ENCODE data around the gene PLEKHA8.
A peak's percentile ranks its signal among the peaks of the same experiment; 100 is the strongest.

The PLEKHA8 gene

GRCh38 chr7:30023524-30023923 is 4.7 kb upstream of the PLEKHA8 start:
- Histone ChIP-seq H3K9ac (ENCODE audit: low read length) (no peak overlapping the region), H3F3A (ENCODE audit: insufficient read depth, low read length) (peaks cover 21% of the 10 kb centered on the region), H3K4me1 (ENCODE audit: low read length) (peaks cover 27% of the 10 kb centered on the region), H3K9me2 (replicated peaks; ENCODE audit: insufficient read depth, low read length) (no peaks in the 10 kb centered on the region), H3K27me3 (replicated peaks; ENCODE audit: insufficient read depth, low read length) (no peaks in the 10 kb centered on the region), H2AFZ (ENCODE audit: low read length) (no peak overlapping the region), H3K4me2 (ENCODE audit: low read depth, low read length) (no peak overlapping the region), H3K36me3 (replicated peaks; ENCODE audit: insufficient read depth, low read length) (no peaks in the 10 kb centered on the region), H3K4me3 (ENCODE audit: low read length) (no peak overlapping the region), H3K27ac (ENCODE audit: low read length) (no peak overlapping the region), H4K20me1 (ENCODE audit: insufficient read depth, low read length) (no peaks in the 10 kb centered on the region), H3K9me3 (replicated peaks; ENCODE audit: insufficient read depth, low read length) (no peaks in the 10 kb centered on the region), H3K79me2 (ENCODE audit: low read length) (peaks cover 43% of the 10 kb centered on the region)
- no peak for DNase-seq
- TF ChIP-seq CTCF (IDR thresholded peaks at IDR 0.05; ENCODE audit: low read length) (no peak), EZH2phosphoT487 (IDR thresholded peaks at IDR 0.05; ENCODE audit: low read length) (no peak), EZH2 (optimal IDR thresholded peaks at IDR 0.05; ENCODE audit: low read depth, low read length) (no peak)

GRCh38 chr7:30026229-30027064 is 1.8 kb upstream of the PLEKHA8 start, which contains the start of gene FKBP14:
TSS of gene FKBP14 (minus strand) at chr7:30026702. CDS start at chr7:30026508, 194 bp downstream.
- H3K79me2 ChIP-seq (ENCODE audit: low read length), result peaks cover 72% of the 10 kb centered on the region
- peaks cover 29% of the 10 kb centered on the region for H3K4me1 ChIP-seq (ENCODE audit: low read length)
- H3K4me2 ChIP-seq (ENCODE audit: low read depth, low read length), result peak within 1 kb of the TSS; percentile 95
- peak within 1 kb of the TSS; percentile 76 for H3K4me3 ChIP-seq (ENCODE audit: low read length)
- no peaks in the 10 kb centered on the region for H3K9me3 ChIP-seq (replicated peaks; ENCODE audit: insufficient read depth, low read length)
- H3K36me3 ChIP-seq (replicated peaks; ENCODE audit: insufficient read depth, low read length), result no peaks in the 10 kb centered on the region
- peaks cover 26% of the 10 kb centered on the region for H3F3A ChIP-seq (ENCODE audit: insufficient read depth, low read length)
- H3K27me3 ChIP-seq (replicated peaks; ENCODE audit: insufficient read depth, low read length), result no peaks in the 10 kb centered on the region
- H3K9ac ChIP-seq (ENCODE audit: low read length), result peak within 1 kb of the TSS; percentile 72
- peak within 1 kb of the TSS; percentile 73; the same call in 1 of the 2 replicates for H3K27ac ChIP-seq (ENCODE audit: low read length)
- no peaks in the 10 kb centered on the region for H3K9me2 ChIP-seq (replicated peaks; ENCODE audit: insufficient read depth, low read length)
- H4K20me1 ChIP-seq (ENCODE audit: insufficient read depth, low read length), result no peaks in the 10 kb centered on the region
- peak; percentile 99 for DNase-seq
- H2AFZ ChIP-seq (ENCODE audit: low read length), result peak within 1 kb of the TSS; percentile 81
- no peak for TF ChIP-seq EZH2phosphoT487 (IDR thresholded peaks at IDR 0.05; ENCODE audit: low read length)

GRCh38 chr7:30027065-30027456 is 1.2 kb upstream of the PLEKHA8 start:
- Histone ChIP-seq H4K20me1 (ENCODE audit: insufficient read depth, low read length) (no peaks in the 10 kb centered on the region), H3K9me2 (replicated peaks; ENCODE audit: insufficient read depth, low read length) (no peaks in the 10 kb centered on the region), H3K36me3 (replicated peaks; ENCODE audit: insufficient read depth, low read length) (no peaks in the 10 kb centered on the region), H3K4me3 (ENCODE audit: low read length) (peak overlapping the region; percentile 76), H3K4me2 (ENCODE audit: low read depth, low read length) (peak overlapping the region; percentile 95), H3K27ac (ENCODE audit: low read length) (peak overlapping the region; percentile 73; the same call in 1 of the 2 replicates), H3K9ac (ENCODE audit: low read length) (peak overlapping the region; percentile 72), H3K9me3 (replicated peaks; ENCODE audit: insufficient read depth, low read length) (no peaks in the 10 kb centered on the region), H3K4me1 (ENCODE audit: low read length) (peaks cover 32% of the 10 kb centered on the region), H3F3A (ENCODE audit: insufficient read depth, low read length) (peaks cover 30% of the 10 kb centered on the region), H3K79me2 (ENCODE audit: low read length) (peaks cover 78% of the 10 kb centered on the region), H2AFZ (ENCODE audit: low read length) (peak overlapping the region; percentile 81), H3K27me3 (replicated peaks; ENCODE audit: insufficient read depth, low read length) (no peaks in the 10 kb centered on the region)
- DNase-seq, result peak; percentile 42
- TF ChIP-seq EZH2phosphoT487 (IDR thresholded peaks at IDR 0.05; ENCODE audit: low read length) (no peak), EZH2 (optimal IDR thresholded peaks at IDR 0.05; ENCODE audit: low read depth, low read length) (no peak), CTCF (IDR thresholded peaks at IDR 0.05; ENCODE audit: low read length) (no peak)
